ENCODE data around the gene DLG2. TPM values are rescaled to one million over a fixed set of nuclear protein-coding genes. Genes with fewer than 3 reads are reported as not detected.

Gene DLG2
- total and polyA plus RNA-seq, 4 donors, result 0.30 to 5.5 (median 0.68) TPM

DNA sequence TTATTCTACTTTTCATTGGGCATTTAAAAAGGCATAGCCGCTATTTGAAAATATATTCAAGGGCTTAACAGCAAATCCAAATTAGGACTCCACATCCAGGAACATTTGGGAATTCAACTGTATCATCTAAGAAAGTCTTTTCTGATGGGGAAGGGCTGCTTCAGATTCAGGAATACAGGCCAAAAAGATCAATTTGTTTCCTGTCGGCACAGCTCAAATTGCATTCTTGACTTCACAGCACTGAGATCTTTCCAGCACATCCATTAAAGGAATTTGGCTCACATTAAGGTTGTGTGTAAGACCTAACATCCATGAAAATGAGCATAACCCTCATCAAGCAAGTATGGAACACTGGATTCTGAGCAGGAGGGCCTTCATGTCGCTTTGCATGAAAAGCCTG, 1171.5 kb downstream of the DLG2 start:
- Histone ChIP-seq H3K9me3 (ENCODE audit: control insufficient read depth in 4 of 4, low read length in 3 of 4) (no peaks in the 10 kb centered on the region), H3K4me1 (ENCODE audit: control insufficient read depth in 4 of 4, insufficient read depth in 4 of 4, low read length in 3 of 4) (no peaks in the 10 kb centered on the region), H3K9ac (ENCODE audit: low read depth in 1 of 2, low read length in 2 of 2) (no peak overlapping the region), H3K4me3 (ENCODE audit: low read depth in 1 of 3, low read length in 3 of 3) (no peak overlapping the region), H3K36me3 (ENCODE audit: control insufficient read depth in 4 of 4, insufficient read depth in 3 of 4, low read depth in 1 of 4, low read length in 3 of 4) (no peaks in the 10 kb centered on the region), H3K27ac (ENCODE audit: low read depth in 1 of 2, low read length in 2 of 2) (no peak overlapping the region), H3K27me3 (ENCODE audit: control insufficient read depth in 4 of 4, insufficient read depth in 4 of 4, low read length in 3 of 4) (no peaks in the 10 kb centered on the region)
- TF ChIP-seq GABPA (IDR thresholded peaks at IDR 0.05 in 1 of 2, conservative IDR thresholded peaks at IDR 0.05 in 1 of 2) (no peak), TAF1 (conservative IDR thresholded peaks at IDR 0.05) (no peak), YY1 (IDR thresholded peaks at IDR 0.05) (no peak), MAX (IDR thresholded peaks at IDR 0.05) (no peak), SP1 (IDR thresholded peaks at IDR 0.05) (no peak), FOXA2 (IDR thresholded peaks at IDR 0.05) (no peak), RAD21 (IDR thresholded peaks at IDR 0.05) (no peak), NR2F2 (IDR thresholded peaks at IDR 0.05) (no peak), HNF4A (conservative IDR thresholded peaks at IDR 0.05) (no peak), ZBTB33 (IDR thresholded peaks at IDR 0.05) (no peak), HNF4G (IDR thresholded peaks at IDR 0.05) (no peak)
- TF ChIP-seq, protein P1, sequence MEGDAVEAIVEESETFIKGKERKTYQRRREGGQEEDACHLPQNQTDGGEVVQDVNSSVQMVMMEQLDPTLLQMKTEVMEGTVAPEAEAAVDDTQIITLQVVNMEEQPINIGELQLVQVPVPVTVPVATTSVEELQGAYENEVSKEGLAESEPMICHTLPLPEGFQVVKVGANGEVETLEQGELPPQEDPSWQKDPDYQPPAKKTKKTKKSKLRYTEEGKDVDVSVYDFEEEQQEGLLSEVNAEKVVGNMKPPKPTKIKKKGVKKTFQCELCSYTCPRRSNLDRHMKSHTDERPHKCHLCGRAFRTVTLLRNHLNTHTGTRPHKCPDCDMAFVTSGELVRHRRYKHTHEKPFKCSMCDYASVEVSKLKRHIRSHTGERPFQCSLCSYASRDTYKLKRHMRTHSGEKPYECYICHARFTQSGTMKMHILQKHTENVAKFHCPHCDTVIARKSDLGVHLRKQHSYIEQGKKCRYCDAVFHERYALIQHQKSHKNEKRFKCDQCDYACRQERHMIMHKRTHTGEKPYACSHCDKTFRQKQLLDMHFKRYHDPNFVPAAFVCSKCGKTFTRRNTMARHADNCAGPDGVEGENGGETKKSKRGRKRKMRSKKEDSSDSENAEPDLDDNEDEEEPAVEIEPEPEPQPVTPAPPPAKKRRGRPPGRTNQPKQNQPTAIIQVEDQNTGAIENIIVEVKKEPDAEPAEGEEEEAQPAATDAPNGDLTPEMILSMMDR (IDR thresholded peaks at IDR 0.05; ENCODE audit: low read depth, low read length, missing input control), result no peak
- WGBS, result 87% methylated on average over 3 of the region's 3 CpGs
- DNase-seq (ENCODE audit: low spot score), result no peak

DNA sequence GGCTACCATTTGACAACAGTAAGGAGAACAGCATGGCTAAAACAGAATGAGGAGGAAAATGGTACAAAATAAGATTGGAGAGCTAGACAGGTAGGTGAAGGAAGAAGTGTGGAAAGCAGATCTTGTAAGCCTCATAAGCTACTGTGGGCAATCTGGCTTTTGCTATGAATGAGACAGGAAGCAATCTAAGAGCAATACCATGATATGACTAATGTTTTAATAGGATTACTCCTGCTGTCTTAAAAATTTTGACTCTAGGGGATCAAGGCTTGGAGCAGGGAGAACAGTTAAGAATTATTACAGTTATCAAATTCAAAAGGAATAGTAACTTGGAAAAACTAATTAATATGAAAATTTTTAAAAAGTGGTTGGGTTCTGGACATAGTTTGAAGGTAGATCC, 1174.9 kb downstream of the DLG2 start:
- TF ChIP-seq JUND (IDR thresholded peaks at IDR 0.05), result no peak
- no peak for TF ChIP-seq HNF4A (conservative IDR thresholded peaks at IDR 0.05)
- no peak for TF ChIP-seq FOXA1 (IDR thresholded peaks at IDR 0.05)
- no peak for TF ChIP-seq YY1 (IDR thresholded peaks at IDR 0.05)
- no peak for TF ChIP-seq GABPA (IDR thresholded peaks at IDR 0.05 in 1 of 2, conservative IDR thresholded peaks at IDR 0.05 in 1 of 2)
- TF ChIP-seq MAX (IDR thresholded peaks at IDR 0.05), result no peak
- no peak for TF ChIP-seq FOXA2 (IDR thresholded peaks at IDR 0.05)
- no peak for TF ChIP-seq RAD21 (IDR thresholded peaks at IDR 0.05)
- no peak for TF ChIP-seq EGR1 (IDR thresholded peaks at IDR 0.05; ENCODE audit: low read depth in 2 of 2)
- TF ChIP-seq REST (IDR thresholded peaks at IDR 0.05), result no peak
- no peak for TF ChIP-seq TAF1 (conservative IDR thresholded peaks at IDR 0.05)
- TF ChIP-seq, protein P1 (IDR thresholded peaks at IDR 0.05; ENCODE audit: low read depth, low read length, missing input control), result no peak
- no peak for TF ChIP-seq SP1 (IDR thresholded peaks at IDR 0.05)
- no peak for TF ChIP-seq RXRA (IDR thresholded peaks at IDR 0.05)
- TF ChIP-seq ZBTB33 (IDR thresholded peaks at IDR 0.05), result no peak
- TF ChIP-seq HNF4G (IDR thresholded peaks at IDR 0.05), result no peak
- TF ChIP-seq NR2F2 (IDR thresholded peaks at IDR 0.05), result no peak
- TF ChIP-seq, protein P2, sequence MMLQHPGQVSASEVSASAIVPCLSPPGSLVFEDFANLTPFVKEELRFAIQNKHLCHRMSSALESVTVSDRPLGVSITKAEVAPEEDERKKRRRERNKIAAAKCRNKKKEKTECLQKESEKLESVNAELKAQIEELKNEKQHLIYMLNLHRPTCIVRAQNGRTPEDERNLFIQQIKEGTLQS (IDR thresholded peaks at IDR 0.05), result no peak
- H3K27ac ChIP-seq (ENCODE audit: low read depth in 1 of 2, low read length in 2 of 2), result no peak overlapping the region
- no peaks in the 10 kb centered on the region for H3K9me3 ChIP-seq (ENCODE audit: control insufficient read depth in 4 of 4, low read length in 3 of 4)
- no peak for DNase-seq (ENCODE audit: low spot score)
- H3K36me3 ChIP-seq (ENCODE audit: control insufficient read depth in 4 of 4, insufficient read depth in 3 of 4, low read depth in 1 of 4, low read length in 3 of 4), result no peaks in the 10 kb centered on the region
- no peaks in the 10 kb centered on the region for H3K27me3 ChIP-seq (ENCODE audit: control insufficient read depth in 4 of 4, insufficient read depth in 4 of 4, low read length in 3 of 4)
- no peak overlapping the region for H3K4me3 ChIP-seq (ENCODE audit: low read depth in 1 of 3, low read length in 3 of 3)
- H3K9ac ChIP-seq (ENCODE audit: low read depth in 1 of 2, low read length in 2 of 2), result no peak overlapping the region
- H3K4me1 ChIP-seq (ENCODE audit: control insufficient read depth in 4 of 4, insufficient read depth in 4 of 4, low read length in 3 of 4), result no peaks in the 10 kb centered on the region
